Activated CD4-positive, alpha-beta T cell treated with anti-CD3 and anti-CD28 coated beads, Interleukin-2, amount 10 ng/mL, durations not matched to agents 24 days and 14 days (primary cell): ENCODE data around the gene SPDYE18. TPM values are rescaled to one million over a fixed set of nuclear protein-coding genes. Genes with fewer than 3 reads are reported as not detected.
"Not testable (repeated sequence)": the region's sequence is repeated elsewhere in the genome, so short reads cannot be mapped to it uniquely, and the experiment has no call there.

ENCODE experiments used
- DNase-seq: peaks from one replicate; pipeline ENCODE4 v3.0.0; 2022
- H3K27ac Mint-ChIP-seq: one replicate; pipeline ENCODE4 v1.8.0; 2022; ENCODE audit warnings: mild to moderate bottlenecking, mixed read lengths
- H3K27me3 Mint-ChIP-seq: one replicate; pipeline ENCODE4 v1.8.0; 2022; ENCODE audit warnings: mixed read lengths
- H3K36me3 Mint-ChIP-seq: one replicate; pipeline ENCODE4 v1.8.0; 2022; ENCODE audit warnings: low read depth, mild to moderate bottlenecking, mixed read lengths
- H3K4me1 Mint-ChIP-seq: one replicate; pipeline ENCODE4 v1.8.0; 2021; ENCODE audit warnings: mixed read lengths
- H3K4me3 Mint-ChIP-seq: one replicate; pipeline ENCODE4 v1.8.0; 2022; ENCODE audit warnings: mild to moderate bottlenecking, moderate library complexity, mixed read lengths
- H3K9me3 Mint-ChIP-seq: one replicate; pipeline ENCODE4 v1.8.0; 2021; ENCODE audit warnings: mixed read lengths
- intact Hi-C: fragments of 100-400 bp; cut with micrococcal nuclease; formaldehyde crosslinking; loops from one replicate; pipeline ENCODE4 v1.15.1; 2023
- total RNA-seq: library from RNA; stranded (reverse); gene quantifications from 2 replicates; pipeline ENCODE4 v1.2.3, GENCODE V29; 2022

Gene SPDYE18, protein sequence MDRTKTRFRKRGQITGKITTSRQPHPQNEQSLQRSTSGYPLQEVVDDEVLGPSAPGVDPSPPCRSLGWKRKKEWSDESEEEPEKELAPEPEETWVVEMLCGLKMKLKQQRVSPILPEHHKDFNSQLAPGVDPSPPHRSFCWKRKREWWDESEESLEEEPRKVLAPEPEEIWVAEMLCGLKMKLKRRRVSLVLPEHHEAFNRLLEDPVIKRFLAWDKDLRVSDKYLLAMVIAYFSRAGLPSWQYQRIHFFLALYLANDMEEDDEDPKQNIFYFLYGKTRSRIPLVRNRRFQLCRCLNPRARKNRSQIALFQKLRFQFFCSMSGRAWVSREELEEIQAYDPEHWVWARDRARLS
- 0.26 TPM in 1 of 2 replicates, not detected in the other for total RNA-seq

GRCh38 chr7:77062557-77062956 is at the start of gene SPDYE18:
Gene SPDYE18 (minus strand): TSS chr7:77062558. CDS start chr7:77060512, 2,046 bp downstream.
- not testable (repeated sequence) for H3K4me1 Mint-ChIP-seq, DNase-seq, H3K27me3 Mint-ChIP-seq

DNA sequence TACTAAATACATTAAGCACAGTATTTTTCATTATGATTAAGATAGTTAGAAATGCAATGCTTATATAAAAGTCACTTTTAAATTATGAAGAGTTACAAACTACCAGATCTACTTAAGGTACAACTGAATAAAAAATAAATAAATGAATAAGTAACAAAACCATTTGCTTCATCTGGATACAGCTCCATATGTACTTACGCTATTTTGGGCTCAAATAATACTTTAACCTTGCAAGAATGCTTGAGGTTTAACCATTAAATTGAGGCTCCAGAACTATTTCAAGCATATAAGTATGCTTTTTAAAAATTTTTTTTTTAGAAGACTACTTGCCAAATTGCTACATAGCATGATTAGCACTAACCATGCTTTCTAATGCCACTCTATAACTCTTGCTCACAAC is 46.0 kb upstream of the SPDYE18 start:
- H3K36me3 Mint-ChIP-seq, DNase-seq, H3K27ac Mint-ChIP-seq, H3K9me3 Mint-ChIP-seq, H3K4me1 Mint-ChIP-seq, H3K4me3 Mint-ChIP-seq, H3K27me3 Mint-ChIP-seq, intact Hi-C loops: not testable (repeated sequence)

More at GRCh38 chr7:77062557-77062956, at the start of gene SPDYE18:
- H3K4me3 Mint-ChIP-seq, H3K36me3 Mint-ChIP-seq, H3K27ac Mint-ChIP-seq, H3K9me3 Mint-ChIP-seq, intact Hi-C loops: not testable (repeated sequence)

DNA sequence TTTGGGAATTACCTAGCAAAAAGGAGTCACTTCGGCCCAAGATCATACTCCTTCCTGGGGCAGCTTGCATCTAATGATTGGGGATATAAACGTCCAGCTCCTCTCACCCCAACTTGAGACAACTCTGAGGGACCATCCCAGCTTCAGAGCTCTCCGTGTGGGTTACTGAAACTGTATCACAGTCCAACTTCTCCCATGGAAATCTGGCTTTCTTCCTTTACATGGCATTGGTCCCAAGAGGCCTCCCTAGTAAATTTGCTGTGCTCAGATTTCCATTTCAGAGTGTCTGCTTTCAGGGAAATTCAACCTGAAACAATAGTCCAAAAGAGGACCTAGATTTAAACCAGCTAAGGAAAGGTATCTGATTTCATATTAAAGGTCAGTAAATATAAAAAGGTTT is 45.3 kb upstream of the SPDYE18 start:
- H3K4me3 Mint-ChIP-seq, H3K27me3 Mint-ChIP-seq, H3K4me1 Mint-ChIP-seq, intact Hi-C loops, DNase-seq, H3K27ac Mint-ChIP-seq, H3K36me3 Mint-ChIP-seq, H3K9me3 Mint-ChIP-seq: not testable (repeated sequence)

- H3K4me3 Mint-ChIP-seq, intact Hi-C loops, H3K36me3 Mint-ChIP-seq, H3K27me3 Mint-ChIP-seq, H3K27ac Mint-ChIP-seq, DNase-seq, H3K9me3 Mint-ChIP-seq, H3K4me1 Mint-ChIP-seq: not testable (repeated sequence)
These were observed 43.5 kb upstream of the SPDYE18 start for GRCh38 chr7:77105904-77106303.

- H3K36me3 Mint-ChIP-seq, DNase-seq, H3K27me3 Mint-ChIP-seq, H3K9me3 Mint-ChIP-seq, H3K4me1 Mint-ChIP-seq, intact Hi-C loops, H3K27ac Mint-ChIP-seq, H3K4me3 Mint-ChIP-seq: not testable (repeated sequence)
These were observed 40.3 kb upstream of the SPDYE18 start for GRCh38 chr7:77102671-77103070.

GRCh38 chr7:77101187-77101586 is 38.8 kb upstream of the SPDYE18 start:
- H3K4me3 Mint-ChIP-seq, DNase-seq, H3K27me3 Mint-ChIP-seq, H3K36me3 Mint-ChIP-seq, H3K4me1 Mint-ChIP-seq, H3K27ac Mint-ChIP-seq, H3K9me3 Mint-ChIP-seq, intact Hi-C loops: not testable (repeated sequence)

GRCh38 chr7:77100501-77100900 is 38.1 kb upstream of the SPDYE18 start:
- H3K9me3 Mint-ChIP-seq, H3K27ac Mint-ChIP-seq, DNase-seq, H3K27me3 Mint-ChIP-seq, intact Hi-C loops, H3K4me3 Mint-ChIP-seq, H3K36me3 Mint-ChIP-seq, H3K4me1 Mint-ChIP-seq: not testable (repeated sequence)

GRCh38 chr7:77092301-77092700 is 29.9 kb upstream of the SPDYE18 start:
- H3K4me1 Mint-ChIP-seq: not testable (repeated sequence)

DNA sequence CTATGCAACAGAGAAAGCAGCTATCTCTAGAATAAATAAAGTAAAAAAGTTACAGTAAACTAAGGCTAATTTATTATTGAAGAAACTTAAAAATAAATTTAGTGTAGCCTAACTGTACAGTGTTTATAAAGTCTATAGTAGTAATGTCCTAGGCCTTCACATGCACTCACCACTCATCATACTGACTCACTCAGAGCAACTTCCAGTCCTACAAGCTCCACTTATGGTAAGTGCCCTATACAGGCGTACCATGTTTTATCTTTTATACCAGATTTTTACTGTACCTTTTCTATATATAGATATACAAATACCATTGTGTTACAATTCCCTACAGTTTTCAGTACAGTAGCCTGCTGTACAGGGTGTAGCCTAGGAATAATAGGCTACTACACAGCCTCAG is 19.8 kb upstream of the SPDYE18 start:
- intact Hi-C loops, H3K4me3 Mint-ChIP-seq, H3K27me3 Mint-ChIP-seq, DNase-seq, H3K36me3 Mint-ChIP-seq, H3K4me1 Mint-ChIP-seq, H3K9me3 Mint-ChIP-seq, H3K27ac Mint-ChIP-seq: not testable (repeated sequence)

More at GRCh38 chr7:77092301-77092700, 29.9 kb upstream of the SPDYE18 start:
- H3K9me3 Mint-ChIP-seq, H3K27me3 Mint-ChIP-seq, H3K36me3 Mint-ChIP-seq, intact Hi-C loops, H3K27ac Mint-ChIP-seq, H3K4me3 Mint-ChIP-seq, DNase-seq: not testable (repeated sequence)

DNA sequence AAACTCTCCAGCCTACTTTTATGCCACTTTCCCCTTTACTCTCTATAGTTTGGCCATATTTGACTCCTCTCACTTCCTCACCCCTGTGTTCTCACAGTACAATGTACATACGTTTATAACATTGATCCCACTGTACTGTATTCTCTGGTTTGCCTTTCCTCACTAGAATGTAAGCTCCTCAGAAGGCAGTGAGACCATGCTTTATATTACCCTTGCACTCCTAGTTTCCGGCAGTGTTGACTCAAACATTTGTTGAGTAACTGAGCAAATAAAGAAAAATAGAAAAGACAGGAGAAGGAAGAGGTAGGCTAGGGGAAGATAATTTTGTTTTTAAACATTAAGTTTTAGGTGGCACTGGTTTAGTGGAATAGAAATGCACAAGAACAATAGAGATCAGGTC is 17.9 kb upstream of the SPDYE18 start:
- H3K27ac Mint-ChIP-seq, H3K4me1 Mint-ChIP-seq, intact Hi-C loops, H3K4me3 Mint-ChIP-seq, H3K27me3 Mint-ChIP-seq, H3K9me3 Mint-ChIP-seq, H3K36me3 Mint-ChIP-seq, DNase-seq: not testable (repeated sequence)

- peaks cover 10% of the 10 kb centered on the region for H3K36me3 Mint-ChIP-seq
- H3K4me3 Mint-ChIP-seq, H3K4me1 Mint-ChIP-seq, H3K9me3 Mint-ChIP-seq, H3K27ac Mint-ChIP-seq, H3K27me3 Mint-ChIP-seq, DNase-seq, intact Hi-C loops: not testable (repeated sequence)
These were observed 17.3 kb upstream of the SPDYE18 start for GRCh38 chr7:77079624-77080023.

DNA sequence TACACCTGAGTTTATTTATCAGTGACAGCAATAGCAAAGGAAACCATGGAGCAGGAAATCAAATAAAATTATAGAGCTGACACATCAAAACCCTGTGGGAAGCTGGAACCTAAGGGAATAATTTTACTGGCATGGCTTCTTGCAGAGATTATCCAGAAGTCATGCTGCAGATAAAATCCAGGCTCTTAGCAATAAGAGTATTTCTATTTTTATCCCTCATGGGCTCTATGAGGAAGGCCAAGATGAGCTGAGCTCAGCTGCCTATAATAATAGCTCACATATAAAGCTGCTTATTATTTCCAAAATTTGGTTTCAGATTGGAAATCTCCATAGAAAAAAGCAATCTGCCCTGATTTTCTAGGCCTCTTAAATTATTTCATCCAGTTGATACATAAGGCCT is 16.8 kb upstream of the SPDYE18 start:
- H3K4me1 Mint-ChIP-seq, H3K9me3 Mint-ChIP-seq, H3K4me3 Mint-ChIP-seq, DNase-seq, H3K27ac Mint-ChIP-seq, H3K27me3 Mint-ChIP-seq, intact Hi-C loops: not testable (repeated sequence)
- peaks cover 15% of the 10 kb centered on the region for H3K36me3 Mint-ChIP-seq

DNA sequence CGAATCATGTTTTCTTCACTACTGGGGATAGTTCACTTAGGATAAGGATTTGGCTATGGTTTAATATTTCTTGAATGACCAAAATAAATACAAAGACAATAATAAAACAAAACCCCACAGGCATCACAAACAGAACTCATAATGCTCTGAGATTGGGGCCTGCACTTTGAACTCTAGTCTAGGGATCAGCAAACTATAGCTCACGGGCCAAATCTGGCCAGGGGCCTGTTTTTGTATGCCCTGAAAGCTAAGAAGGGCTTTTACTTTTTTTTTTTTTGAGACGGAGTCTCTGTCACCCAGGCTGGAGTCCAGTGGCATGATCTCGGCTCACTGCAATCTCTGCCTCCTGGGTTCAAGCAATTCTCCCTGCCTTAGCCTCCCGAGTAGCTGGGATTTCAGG is 14.7 kb upstream of the SPDYE18 start:
- H3K27me3 Mint-ChIP-seq, H3K4me1 Mint-ChIP-seq, H3K4me3 Mint-ChIP-seq, H3K9me3 Mint-ChIP-seq, intact Hi-C loops, H3K27ac Mint-ChIP-seq, DNase-seq: not testable (repeated sequence)
- H3K36me3 Mint-ChIP-seq: peaks cover 19% of the 10 kb centered on the region

DNA sequence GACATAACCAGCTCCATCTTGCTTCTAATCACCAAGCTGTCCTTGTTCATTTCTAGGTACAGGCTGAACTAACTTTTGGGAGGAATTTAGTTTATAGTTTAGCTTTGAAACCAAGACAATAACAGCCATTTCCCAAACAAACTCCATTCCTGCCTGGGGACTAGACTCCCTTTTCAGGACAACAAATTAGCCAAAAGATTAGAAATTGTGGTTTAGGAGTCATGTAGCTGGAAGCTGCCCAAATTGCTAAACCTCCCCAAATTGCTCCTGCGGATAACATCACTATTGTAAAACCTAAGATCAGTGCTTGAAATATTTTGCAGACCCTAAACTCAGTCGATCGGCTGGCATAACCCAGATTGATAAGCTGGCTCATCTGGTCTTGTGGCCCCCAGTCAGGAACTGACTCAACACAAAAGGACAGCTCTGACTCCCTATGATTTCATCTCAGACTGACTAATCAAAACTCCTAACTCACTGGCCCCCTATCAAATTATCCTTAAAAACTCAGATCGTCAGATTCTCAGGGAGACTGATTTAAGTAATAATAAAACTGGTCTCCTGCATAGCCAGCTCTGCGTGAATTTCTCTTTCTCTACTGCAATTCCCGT is 12.5 kb upstream of the SPDYE18 start:
- H3K4me3 Mint-ChIP-seq, DNase-seq, H3K4me1 Mint-ChIP-seq, H3K9me3 Mint-ChIP-seq, H3K27me3 Mint-ChIP-seq, H3K27ac Mint-ChIP-seq, intact Hi-C loops: not testable (repeated sequence)
- peaks cover 30% of the 10 kb centered on the region for H3K36me3 Mint-ChIP-seq

- peaks cover 17% of the 10 kb centered on the region for H3K4me1 Mint-ChIP-seq
These were observed 8.8 kb upstream of the SPDYE18 start for GRCh38 chr7:77071108-77071507.

More at GRCh38 chr7:77071108-77071507, 8.8 kb upstream of the SPDYE18 start:
- H3K9me3 Mint-ChIP-seq, DNase-seq, H3K27me3 Mint-ChIP-seq, intact Hi-C loops, H3K27ac Mint-ChIP-seq, H3K4me3 Mint-ChIP-seq: not testable (repeated sequence)
- peaks cover 31% of the 10 kb centered on the region for H3K36me3 Mint-ChIP-seq
